ENCODE measurements around the gene CCDC33. TPM values are rescaled to one million over a fixed set of nuclear protein-coding genes. Genes with fewer than 3 reads are reported as not detected.
"Not testable (repeated sequence)": the region's sequence is repeated elsewhere in the genome, so short reads cannot be mapped to it uniquely, and the experiment has no call there.

CCDC33 gene
- total RNA-seq, 1 donor from 2014 or later, result not detected

GRCh38 chr15:74351670-74352069, 115.5 kb downstream of the CCDC33 start:
- no peak overlapping the region for H3K27ac Mint-ChIP-seq (ENCODE audit: unreplicated experiment)
- TF ChIP-seq CTCF (IDR thresholded peaks at IDR 0.05), result no peak
- H3K4me3 Mint-ChIP-seq (ENCODE audit: unreplicated experiment), result no peak overlapping the region
- no peaks in the 10 kb centered on the region for H3K4me1 Mint-ChIP-seq (ENCODE audit: unreplicated experiment)
- H3K9me3 Mint-ChIP-seq (ENCODE audit: unreplicated experiment), result no peaks in the 10 kb centered on the region
- peaks cover 27% of the 10 kb centered on the region for H3K27me3 Mint-ChIP-seq (ENCODE audit: unreplicated experiment)
- DNase-seq (ENCODE audit: extremely low spot score, unreplicated experiment), result no peak
- no peaks in the 10 kb centered on the region for H3K36me3 Mint-ChIP-seq (ENCODE audit: unreplicated experiment)

GRCh38 chr15:74352393-74352910, 116.3 kb downstream of the CCDC33 start:
- no peaks in the 10 kb centered on the region for H3K9me3 Mint-ChIP-seq (ENCODE audit: unreplicated experiment)
- peaks cover 27% of the 10 kb centered on the region for H3K27me3 Mint-ChIP-seq (ENCODE audit: unreplicated experiment)
- H3K4me3 Mint-ChIP-seq (ENCODE audit: unreplicated experiment), result no peak overlapping the region
- no peak overlapping the region for H3K27ac Mint-ChIP-seq (ENCODE audit: unreplicated experiment)
- no peak for DNase-seq (ENCODE audit: extremely low spot score, unreplicated experiment)
- H3K4me1 Mint-ChIP-seq (ENCODE audit: unreplicated experiment), result no peaks in the 10 kb centered on the region
- no peak for TF ChIP-seq CTCF (IDR thresholded peaks at IDR 0.05)
- H3K36me3 Mint-ChIP-seq (ENCODE audit: unreplicated experiment), result no peaks in the 10 kb centered on the region

- not testable (repeated sequence) for H3K4me3 Mint-ChIP-seq (ENCODE audit: unreplicated experiment); H3K4me1 Mint-ChIP-seq (ENCODE audit: unreplicated experiment); H3K36me3 Mint-ChIP-seq (ENCODE audit: unreplicated experiment); H3K27ac Mint-ChIP-seq (ENCODE audit: unreplicated experiment); H3K9me3 Mint-ChIP-seq (ENCODE audit: unreplicated experiment); DNase-seq (ENCODE audit: extremely low spot score, unreplicated experiment)
- H3K27me3 Mint-ChIP-seq (ENCODE audit: unreplicated experiment), result peaks cover 27% of the 10 kb centered on the region
These were observed 117.9 kb downstream of the CCDC33 start for GRCh38 chr15:74353992-74354391.

- not testable (repeated sequence) for H3K9me3 Mint-ChIP-seq (ENCODE audit: unreplicated experiment); H3K4me1 Mint-ChIP-seq (ENCODE audit: unreplicated experiment); H3K27ac Mint-ChIP-seq (ENCODE audit: unreplicated experiment); H3K36me3 Mint-ChIP-seq (ENCODE audit: unreplicated experiment); H3K4me3 Mint-ChIP-seq (ENCODE audit: unreplicated experiment); DNase-seq (ENCODE audit: extremely low spot score, unreplicated experiment)
- peaks cover 27% of the 10 kb centered on the region for H3K27me3 Mint-ChIP-seq (ENCODE audit: unreplicated experiment)
These were observed 119.9 kb downstream of the CCDC33 start for GRCh38 chr15:74356050-74356449.

GRCh38 chr15:74357514-74357913, 121.4 kb downstream of the CCDC33 start:
- H3K27ac Mint-ChIP-seq (ENCODE audit: unreplicated experiment); H3K9me3 Mint-ChIP-seq (ENCODE audit: unreplicated experiment); H3K4me3 Mint-ChIP-seq (ENCODE audit: unreplicated experiment); H3K36me3 Mint-ChIP-seq (ENCODE audit: unreplicated experiment); H3K4me1 Mint-ChIP-seq (ENCODE audit: unreplicated experiment); DNase-seq (ENCODE audit: extremely low spot score, unreplicated experiment): not testable (repeated sequence)
- peaks cover 33% of the 10 kb centered on the region for H3K27me3 Mint-ChIP-seq (ENCODE audit: unreplicated experiment)

GRCh38 chr15:74359376-74359775, 123.2 kb downstream of the CCDC33 start:
- not testable (repeated sequence) for H3K4me3 Mint-ChIP-seq (ENCODE audit: unreplicated experiment); H3K4me1 Mint-ChIP-seq (ENCODE audit: unreplicated experiment); H3K9me3 Mint-ChIP-seq (ENCODE audit: unreplicated experiment); DNase-seq (ENCODE audit: extremely low spot score, unreplicated experiment); H3K27ac Mint-ChIP-seq (ENCODE audit: unreplicated experiment); H3K36me3 Mint-ChIP-seq (ENCODE audit: unreplicated experiment)
- H3K27me3 Mint-ChIP-seq (ENCODE audit: unreplicated experiment), result peaks cover 21% of the 10 kb centered on the region

- H3K9me3 Mint-ChIP-seq (ENCODE audit: unreplicated experiment); H3K27ac Mint-ChIP-seq (ENCODE audit: unreplicated experiment); DNase-seq (ENCODE audit: extremely low spot score, unreplicated experiment); H3K36me3 Mint-ChIP-seq (ENCODE audit: unreplicated experiment); H3K4me1 Mint-ChIP-seq (ENCODE audit: unreplicated experiment); H3K4me3 Mint-ChIP-seq (ENCODE audit: unreplicated experiment): not testable (repeated sequence)
- peaks cover 19% of the 10 kb centered on the region for H3K27me3 Mint-ChIP-seq (ENCODE audit: unreplicated experiment)
These were observed 124.7 kb downstream of the CCDC33 start for GRCh38 chr15:74360855-74361254.

GRCh38 chr15:74362482-74362881, 126.4 kb downstream of the CCDC33 start:
- H3K9me3 Mint-ChIP-seq (ENCODE audit: unreplicated experiment), result no peaks in the 10 kb centered on the region
- no peak overlapping the region for H3K4me3 Mint-ChIP-seq (ENCODE audit: unreplicated experiment)
- peaks cover 23% of the 10 kb centered on the region for H3K27me3 Mint-ChIP-seq (ENCODE audit: unreplicated experiment)
- no peak for TF ChIP-seq CTCF (IDR thresholded peaks at IDR 0.05)
- no peak overlapping the region for H3K27ac Mint-ChIP-seq (ENCODE audit: unreplicated experiment)
- no peak for DNase-seq (ENCODE audit: extremely low spot score, unreplicated experiment)
- no peaks in the 10 kb centered on the region for H3K36me3 Mint-ChIP-seq (ENCODE audit: unreplicated experiment)
- peaks cover 3% of the 10 kb centered on the region for H3K4me1 Mint-ChIP-seq (ENCODE audit: unreplicated experiment)

All from osteocyte (in vitro differentiated cells).